GM18517 (cell line): ENCODE measurements around the gene ZFP36L2.

ENCODE experiments used
- ATAC-seq: cut with Tn5 transposase; IDR thresholded peaks from one replicate; pipeline ENCODE4 v1.9.1; 2021; ENCODE audit warnings: mild to moderate bottlenecking, moderate library complexity; ENCODE audit not compliant: unreplicated experiment

Gene ZFP36L2

DNA sequence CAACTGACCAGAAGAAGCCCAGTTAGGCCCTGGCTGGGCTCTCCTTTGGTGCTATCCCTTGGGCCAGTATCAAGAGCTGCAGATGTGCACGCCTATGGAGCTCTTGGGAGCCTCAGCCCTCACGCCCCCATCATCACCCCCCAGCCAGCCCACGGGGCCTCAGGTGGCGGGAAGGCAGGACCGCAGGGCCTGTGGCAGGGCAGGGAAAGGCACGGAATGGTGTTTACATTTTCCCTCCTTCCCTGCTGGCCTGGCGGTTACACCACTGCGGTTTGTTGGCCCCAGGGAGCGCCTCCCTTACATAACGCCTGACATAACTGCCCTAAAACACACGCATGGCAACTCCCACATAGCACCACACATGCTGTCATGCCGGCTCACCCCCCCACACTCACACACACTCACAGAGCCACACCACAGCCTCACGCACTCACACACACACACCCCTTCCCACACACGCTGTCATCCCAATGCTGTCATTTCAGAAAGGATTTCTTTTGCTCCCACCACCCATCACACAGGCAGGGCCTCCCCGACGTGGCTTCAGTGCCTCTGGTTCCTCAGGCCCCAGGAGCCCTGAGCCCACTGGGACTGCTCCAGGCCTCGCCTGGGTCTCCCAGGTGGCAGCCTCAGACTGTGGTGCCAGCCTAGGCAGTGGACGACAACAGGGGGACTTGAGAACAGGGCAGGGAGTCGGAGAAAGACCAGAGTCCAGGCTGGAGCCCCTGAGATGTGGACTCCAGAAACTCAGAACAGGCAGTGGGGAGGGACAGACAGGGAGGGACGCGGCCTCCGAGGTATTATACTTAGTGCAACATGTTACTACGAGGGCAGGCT is 15.7 kb downstream of the ZFP36L2 start:
- no peak for ATAC-seq

DNA sequence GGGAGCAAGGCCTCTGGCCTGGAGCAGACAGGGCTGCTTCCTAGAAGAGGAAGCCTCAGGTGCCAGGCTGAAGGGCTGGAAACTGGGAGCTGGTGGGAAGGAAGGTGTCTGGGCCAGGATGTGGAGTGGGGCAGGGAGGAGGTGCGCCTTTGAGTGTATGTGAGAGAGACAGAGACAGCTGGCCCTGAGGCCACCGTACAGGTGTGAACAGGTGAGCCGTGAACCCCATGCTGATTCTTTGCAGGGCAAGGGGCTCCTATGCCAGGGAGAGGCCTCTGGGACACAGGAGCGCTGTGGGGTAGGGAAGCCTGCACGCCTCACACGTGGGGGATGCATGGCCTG is 16.3 kb downstream of the ZFP36L2 start:
- ATAC-seq, result no peak

DNA sequence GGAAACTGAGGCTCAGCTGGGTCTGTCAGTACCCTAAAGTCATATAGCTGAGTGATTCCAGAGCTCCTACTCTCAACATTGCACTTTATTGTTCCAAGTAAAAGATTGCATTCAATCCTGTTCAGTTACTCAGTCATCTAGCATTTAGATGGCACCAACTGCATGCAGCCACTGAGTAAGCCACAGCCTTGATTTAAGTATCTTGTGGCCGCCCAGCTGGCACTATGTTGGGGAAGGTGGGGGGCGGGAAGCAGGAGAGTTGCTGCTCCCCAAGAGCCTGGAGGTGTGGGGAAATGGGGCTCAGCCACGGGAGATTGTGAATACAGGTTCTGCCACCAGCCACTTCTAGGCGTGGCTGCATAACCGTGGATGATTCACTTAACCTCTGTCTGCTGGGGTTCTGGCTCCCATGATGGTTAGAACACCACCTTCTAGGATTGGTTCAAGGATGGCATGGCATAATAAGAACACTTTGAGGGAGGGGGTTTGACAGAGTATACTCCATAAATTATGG is 17.1 kb downstream of the ZFP36L2 start:
- no peak for ATAC-seq

DNA sequence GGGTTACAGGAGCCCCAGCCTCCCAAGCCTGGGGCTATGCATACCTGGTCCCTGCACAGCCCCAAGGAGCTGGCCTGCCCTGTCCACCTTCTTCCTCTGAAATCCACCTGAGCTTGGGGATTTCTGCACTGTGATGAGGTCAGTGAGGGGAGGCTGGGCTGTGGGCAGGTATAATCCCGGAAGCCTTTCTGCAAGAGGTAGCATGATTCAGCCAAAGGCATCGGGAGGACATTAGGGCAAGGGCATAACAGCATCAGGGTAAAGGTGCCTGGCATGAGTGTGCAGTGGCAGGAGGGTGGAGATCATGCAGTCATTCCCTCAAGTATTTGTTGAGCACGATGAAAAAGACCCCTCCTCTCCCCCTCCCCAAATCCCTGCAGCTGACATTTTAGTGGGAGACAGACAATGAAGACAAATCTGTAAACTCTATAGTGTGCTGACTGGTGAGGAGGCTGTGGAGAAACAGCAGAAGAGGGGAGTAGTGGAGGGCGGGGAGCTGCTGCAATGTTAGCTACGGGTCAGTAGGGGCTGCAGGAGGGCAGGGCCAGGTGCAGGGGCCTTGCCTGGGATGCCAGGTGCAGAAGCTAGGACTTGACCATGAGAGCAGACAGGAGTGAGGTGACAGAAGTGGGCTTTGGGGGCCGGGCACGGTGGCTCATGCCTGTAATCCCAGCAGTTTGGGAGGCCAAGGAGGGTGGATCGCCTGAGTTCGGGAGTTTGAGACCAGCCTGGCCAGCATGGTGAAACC is 18.7 kb downstream of the ZFP36L2 start:
- no peak for ATAC-seq

DNA sequence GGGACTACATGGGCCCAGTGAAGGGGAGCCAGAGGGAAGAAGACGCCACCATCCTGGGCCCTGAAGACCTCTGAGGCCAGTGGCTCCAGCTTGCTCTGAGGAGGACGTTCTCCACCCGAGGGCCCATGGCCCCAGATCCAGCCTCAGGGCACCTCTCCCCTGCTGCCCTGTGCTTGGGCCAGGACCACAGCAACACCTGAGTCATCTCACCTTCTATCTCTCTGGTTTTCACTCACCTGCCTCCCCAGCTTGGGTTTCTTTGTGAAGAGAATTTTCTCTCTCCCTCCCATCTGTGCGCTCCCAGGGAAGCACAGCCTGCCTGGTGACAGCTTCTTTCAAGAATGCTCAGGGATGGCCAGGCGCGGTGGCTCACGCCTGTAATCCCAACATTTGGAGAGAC is 19.8 kb downstream of the ZFP36L2 start:
- no peak for ATAC-seq

DNA sequence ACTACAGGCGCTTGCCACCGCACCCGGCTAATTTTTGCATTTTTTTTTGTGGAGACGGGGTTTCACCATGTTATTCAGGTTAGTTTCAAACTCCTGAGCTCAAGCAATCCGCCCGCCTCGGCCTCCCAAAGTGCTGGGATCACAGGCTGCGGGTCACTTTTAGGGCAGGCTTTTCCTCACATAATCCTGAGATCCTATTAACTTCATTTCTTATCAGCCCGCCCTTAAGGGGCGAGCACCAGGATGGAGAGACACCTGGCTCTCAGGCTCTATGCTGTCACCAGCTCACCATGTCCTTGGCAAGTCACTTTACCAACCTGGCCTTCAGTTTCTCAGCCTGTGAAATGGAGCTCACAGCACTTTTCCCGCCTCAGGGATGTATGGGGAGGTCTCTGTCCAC is 23.0 kb downstream of the ZFP36L2 start:
- no peak for ATAC-seq

DNA sequence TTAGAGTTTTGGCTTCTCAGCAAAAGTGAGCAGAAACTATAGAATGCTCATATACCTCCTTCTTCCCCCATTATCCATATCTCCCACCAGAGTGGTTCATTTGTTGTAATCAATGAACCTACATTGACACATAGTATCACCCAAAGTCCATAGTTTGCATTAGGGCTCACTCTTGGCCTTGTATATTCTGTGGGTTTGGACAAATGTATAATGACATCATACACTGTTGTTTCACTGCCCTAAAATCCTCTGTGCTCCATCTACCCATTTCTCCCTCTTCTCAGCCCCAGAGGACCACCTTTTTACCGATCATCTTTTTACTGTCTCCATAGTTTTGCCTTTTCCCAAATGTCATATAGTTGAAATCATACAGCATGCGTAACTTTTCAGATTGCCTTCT is 24.1 kb downstream of the ZFP36L2 start:
- no peak for ATAC-seq

DNA sequence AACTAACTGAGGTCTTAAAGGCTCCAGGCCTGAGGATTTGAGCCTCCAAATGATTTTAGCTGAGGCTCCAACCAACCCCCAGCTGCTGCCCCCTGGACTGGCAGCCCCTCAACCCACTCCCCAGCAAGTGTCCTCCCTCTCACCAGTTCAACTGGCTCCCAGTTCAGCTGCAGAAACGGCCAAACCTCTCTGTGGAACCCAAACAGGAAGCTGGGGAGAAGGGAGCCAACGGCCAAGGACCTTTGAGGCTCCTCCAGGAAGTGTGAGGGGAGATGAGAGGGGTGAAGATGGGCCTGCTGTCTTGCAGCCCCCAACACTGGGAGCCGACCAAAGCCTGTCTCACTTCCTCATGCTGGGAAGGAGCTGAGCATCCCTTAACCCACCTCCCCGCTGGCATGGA is 24.9 kb downstream of the ZFP36L2 start:
- ATAC-seq, result no peak

DNA sequence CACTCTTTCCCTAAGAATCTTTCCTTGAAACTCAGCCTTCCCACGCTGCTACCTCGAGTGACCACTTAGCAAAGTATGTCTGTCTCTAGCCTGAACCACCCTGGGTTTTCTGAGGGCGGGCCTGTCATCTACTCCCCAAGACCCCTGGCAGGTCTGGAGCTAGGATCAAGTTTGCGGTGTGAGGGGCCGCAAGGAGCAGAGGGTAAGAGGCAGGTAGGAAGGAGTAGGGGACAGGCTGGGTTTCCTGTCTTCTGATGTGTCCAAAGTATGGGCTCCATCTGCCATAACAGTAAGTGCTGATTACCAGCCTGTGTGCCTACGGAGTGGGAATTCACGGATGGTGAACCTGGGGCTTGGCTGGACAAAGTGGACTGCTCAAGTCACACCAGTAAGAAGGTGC is 25.4 kb downstream of the ZFP36L2 start:
- ATAC-seq, result no peak

DNA sequence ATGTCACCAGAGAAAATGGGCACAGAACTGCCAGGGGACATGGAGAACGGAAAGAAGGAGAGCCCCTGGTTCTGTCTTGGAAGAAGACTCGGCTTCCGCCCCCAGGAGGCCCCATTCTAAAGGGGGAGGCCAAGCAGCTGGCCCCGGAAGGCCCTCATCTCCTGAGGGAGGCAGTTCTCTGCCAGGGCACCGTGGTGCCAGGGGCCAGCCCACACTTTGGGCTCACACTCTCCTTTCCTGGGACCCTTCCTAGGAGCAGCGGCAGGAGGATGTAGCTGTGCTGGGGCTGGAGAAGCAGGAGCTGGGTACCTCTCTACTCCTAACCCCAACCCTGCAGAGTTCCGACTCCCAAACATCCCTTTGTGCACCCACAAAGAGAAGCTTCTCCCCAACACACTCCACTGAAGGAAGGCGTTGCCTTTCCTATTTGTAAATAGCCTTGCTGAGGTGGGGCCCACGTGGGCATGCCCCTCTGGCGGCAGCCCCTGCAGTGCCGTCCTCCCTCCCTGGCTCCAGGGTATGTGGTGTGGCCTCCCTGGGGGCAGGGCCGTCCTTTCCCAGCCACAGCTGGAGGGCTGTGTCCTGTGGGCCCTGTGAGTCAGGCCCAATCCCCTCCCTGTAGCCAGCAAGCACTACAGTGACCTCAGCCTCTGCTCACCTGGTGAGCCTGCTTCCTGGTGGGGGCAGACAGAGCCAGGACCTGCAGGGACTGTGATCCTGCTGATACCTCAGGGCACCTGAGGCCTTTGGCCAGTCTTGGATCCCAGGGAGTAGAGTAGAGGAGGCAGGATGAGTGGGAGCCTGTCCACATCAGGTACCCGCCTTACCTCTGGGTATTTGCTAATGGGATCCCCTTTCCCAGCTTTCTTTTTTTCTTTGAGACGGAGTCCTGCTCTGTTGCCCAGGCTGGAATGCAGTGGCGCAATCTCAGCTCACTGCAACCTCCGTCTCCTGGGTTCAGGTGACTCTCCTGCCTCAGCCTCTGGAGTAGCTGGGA is 26.6 kb downstream of the ZFP36L2 start:
- no peak for ATAC-seq

DNA sequence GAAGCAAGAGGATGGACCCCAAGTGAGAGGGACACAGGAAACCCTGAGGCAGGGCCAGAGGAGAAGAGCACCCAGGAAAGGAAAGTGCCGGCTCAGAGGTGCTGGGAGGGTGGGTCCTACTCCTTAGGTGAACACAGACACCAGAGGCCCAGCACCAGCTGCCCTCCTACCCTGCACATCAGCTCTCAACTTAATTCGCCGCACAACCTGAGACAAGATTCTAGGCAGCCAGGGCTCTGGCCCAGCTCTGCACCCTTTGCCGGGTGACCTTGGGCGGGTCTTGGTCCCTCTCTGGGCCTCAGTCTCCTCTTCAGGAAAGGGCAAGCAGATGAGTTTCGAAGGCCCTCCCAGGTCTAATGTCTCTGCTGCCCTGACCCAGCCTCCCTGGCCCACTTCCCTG is 28.1 kb downstream of the ZFP36L2 start:
- ATAC-seq, result no peak

DNA sequence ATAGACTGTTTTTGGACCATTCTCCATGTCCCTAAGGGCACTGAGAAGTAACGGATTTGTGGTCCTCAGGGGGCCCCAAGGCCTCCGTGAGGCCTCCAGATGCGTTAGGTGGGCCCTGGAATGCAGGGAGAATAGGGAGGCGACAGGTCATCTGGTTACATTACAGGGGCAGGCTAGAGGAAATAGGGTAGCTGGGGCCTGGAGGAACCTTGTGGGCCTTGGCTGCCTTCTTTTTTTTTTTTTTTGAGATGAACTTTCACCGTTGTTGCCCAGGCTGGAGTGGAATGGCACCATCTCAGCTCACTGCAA is 28.9 kb downstream of the ZFP36L2 start:
- no peak for ATAC-seq

DNA sequence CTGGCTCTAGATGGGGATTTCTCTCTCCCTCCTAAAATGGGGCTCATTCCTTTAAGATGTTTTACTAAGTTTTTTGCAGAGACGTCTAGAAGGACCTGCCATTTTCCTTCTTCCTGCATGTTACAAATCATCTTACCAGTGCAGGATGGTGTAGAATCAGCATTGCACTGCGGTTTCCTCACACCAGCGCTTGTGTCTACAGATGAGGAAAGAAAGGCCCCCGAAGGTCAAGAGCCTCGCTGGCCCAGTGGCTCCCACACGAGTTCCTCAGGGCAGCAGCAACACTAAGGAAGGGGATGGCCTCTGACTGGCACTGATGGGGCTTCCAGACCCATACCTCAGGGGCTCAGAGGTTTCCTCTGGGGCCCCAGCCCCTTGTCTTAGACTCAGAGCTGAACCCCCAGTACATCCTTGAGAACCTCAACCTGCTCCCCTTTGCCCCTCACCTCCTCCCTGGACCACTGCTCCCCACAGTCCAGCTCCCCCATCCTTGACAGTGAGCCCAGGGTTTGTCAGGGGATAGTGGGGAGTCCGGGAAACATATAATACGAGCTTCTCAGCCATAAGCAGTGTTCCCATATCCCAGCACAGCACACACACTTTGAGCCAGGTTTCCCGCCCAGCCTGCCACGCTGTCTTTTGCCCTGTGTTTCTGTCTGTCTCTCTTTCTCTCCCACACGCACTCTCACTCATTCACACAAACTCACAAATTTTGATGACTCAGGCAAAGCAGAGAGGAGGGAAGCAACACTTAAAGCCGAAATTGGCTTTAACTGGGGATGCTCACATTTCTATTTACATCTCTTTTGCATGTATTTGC is 29.4 kb downstream of the ZFP36L2 start:
- ATAC-seq, result no peak

DNA sequence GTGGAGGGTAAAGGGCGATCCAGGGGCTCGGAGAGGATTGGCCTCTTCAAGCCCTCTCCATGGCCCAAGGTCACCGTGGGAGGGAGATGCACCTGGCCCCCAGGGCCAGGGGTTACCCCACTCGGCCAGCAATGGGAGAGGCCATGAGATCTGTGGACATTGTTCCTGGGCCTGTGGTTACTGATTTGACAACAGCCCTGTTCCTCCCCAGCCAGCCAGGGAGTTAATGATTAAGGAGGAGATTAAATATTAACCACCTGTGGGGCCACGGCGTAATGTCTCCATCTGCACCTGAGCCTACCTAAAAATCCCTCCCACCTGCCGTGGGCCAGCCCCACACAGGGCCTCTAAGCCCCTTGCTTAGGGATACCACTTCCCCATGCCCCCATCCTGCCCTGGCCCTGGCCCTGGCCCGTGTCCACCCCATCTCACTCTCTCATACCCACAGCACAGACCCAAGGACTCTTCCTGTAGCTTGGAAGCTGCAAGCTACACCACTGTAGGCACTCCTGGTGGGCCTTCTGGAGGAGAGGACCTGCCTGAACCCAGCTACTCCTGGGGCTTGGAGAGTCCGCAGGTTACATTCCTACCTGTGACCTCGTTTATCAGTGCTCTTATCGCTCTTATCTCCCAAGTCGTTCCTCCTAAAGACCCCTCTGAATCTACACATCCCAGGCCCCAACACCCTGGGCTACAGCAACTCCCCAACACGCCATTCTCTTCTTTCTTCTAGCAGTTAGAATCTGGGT is 32.1 kb downstream of the ZFP36L2 start:
- ATAC-seq, result peak; percentile 70

DNA sequence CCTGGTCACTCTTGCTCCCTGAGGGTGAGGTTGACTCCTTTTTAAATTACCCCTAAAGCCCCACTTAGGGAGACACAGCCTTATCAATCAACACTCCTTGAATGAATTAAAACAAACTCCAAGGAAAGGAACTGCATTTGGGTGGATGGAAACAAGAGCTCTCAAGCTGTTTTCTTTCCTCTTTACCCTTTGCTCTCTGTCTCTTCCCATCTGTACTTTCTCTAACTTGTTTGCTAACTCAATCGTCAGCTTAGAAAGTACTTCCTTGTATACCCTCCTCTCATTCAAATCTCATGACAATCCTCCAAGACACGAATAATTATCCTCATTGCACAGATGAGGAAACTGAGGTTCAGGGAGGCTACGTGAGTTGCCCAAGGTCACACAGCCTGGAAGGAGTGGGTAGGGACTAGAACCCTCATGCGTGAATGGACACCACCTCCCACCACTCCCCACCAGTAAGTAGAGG is 32.7 kb downstream of the ZFP36L2 start:
- no peak for ATAC-seq

DNA sequence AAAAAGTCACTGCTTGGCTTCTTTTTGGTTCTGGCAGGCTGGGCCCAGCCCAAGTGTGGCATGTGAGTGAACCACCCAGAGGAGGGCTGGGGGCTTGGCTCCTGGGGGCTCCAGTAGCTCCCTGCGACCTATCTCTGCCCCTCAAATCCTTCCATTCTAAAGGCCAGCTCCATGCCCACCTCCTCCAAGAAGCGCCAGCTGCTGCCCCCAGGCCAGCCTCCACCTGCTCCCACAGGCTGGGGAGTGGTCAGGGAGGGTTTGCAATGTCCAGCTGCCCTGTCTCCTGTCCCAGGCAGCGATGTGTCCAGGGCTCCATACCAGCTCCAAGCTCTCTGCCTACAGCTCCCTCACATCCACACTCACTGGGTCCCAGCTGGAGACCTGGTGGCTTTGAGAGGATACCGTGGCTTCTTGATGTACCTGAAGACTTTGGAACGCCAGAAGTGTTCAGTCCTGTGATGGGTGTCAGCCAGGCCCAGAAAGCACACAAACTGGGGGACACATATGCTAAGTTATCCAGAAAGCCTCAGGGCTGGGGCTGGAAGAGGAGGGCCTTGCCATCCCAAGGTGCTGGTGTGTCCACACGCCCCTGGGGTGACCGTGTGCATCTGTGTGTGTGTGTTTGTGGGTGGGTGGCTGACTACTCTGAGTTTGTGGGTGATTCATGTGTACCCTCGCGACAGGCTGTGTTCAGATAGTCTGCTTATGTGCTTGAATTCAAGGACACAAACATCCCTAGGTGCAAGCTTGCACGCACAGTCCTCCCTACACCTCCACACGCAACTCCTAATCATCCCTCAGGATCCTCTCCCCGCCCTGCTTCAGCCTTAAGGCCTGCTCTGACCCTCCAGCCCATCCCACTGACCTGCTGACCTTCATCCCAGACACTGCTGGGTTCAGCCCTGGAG is 33.4 kb downstream of the ZFP36L2 start:
- ATAC-seq, result no peak

DNA sequence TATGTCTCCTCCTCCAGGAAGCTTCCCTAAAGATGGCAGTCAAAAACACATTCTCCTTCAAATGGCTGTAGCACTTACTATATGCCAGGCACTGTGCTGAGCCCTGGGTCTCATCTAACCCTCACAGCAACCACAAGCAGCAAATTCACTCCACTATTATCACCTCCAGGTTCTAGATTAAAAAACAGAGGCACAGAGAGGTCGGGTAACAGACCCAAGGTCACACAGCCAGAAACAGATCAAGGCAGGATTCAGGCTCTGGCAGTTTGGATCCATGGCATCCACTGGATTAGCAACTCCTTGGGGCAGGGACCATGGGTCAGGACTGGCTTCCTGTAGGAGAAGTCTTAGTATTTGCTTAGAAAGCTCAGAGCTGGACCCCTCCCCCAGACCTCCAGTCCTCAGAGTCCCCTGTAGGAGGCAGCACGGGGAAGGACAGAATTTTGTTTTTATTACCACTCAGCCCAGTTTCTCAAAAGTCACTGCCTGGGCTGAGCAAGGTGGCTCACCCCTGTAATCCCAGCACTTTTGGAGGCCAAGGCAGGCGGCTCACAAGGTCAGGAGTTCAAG is 34.4 kb downstream of the ZFP36L2 start:
- no peak for ATAC-seq
